NCI-H2107 treated with DMSO at 0.1 percent for 48 hours (cell line): ENCODE measurements around the gene XDH.

Source experiments
- DNase-seq: peaks from one replicate; lab custom pipeline; 2025; ENCODE audit not compliant: unreplicated experiment; lab: John Stamatoyannopoulos, UW

Gene XDH

GRCh38 chr2:31366733-31367132, 47.8 kb downstream of the XDH start:
- DNase-seq: no peak

GRCh38 chr2:31365834-31366505, 48.6 kb downstream of the XDH start:
- no peak for DNase-seq

GRCh38 chr2:31365348-31365747, 49.2 kb downstream of the XDH start:
- no peak for DNase-seq

GRCh38 chr2:31363956-31364750, 50.4 kb downstream of the XDH start:
- no peak for DNase-seq

- no peak for DNase-seq
Measured at GRCh38 chr2:31362581-31362980, 52.0 kb downstream of the XDH start.

GRCh38 chr2:31359229-31359628, 55.3 kb downstream of the XDH start:
- DNase-seq: no peak

GRCh38 chr2:31354837-31355236, 59.7 kb downstream of the XDH start:
- DNase-seq: no peak

- DNase-seq: no peak
Measured at GRCh38 chr2:31353179-31353578, 61.4 kb downstream of the XDH start.

GRCh38 chr2:31349684-31350083, 64.9 kb downstream of the XDH start:
- no peak for DNase-seq

GRCh38 chr2:31349160-31349559, 65.4 kb downstream of the XDH start:
- DNase-seq: no peak

GRCh38 chr2:31348618-31349017, 65.9 kb downstream of the XDH start:
- DNase-seq: no peak

- no peak for DNase-seq
Measured at GRCh38 chr2:31347750-31348149, 66.8 kb downstream of the XDH start.

GRCh38 chr2:31347319-31347718, 67.2 kb downstream of the XDH start:
- no peak for DNase-seq

GRCh38 chr2:31344447-31344846, 70.1 kb downstream of the XDH start:
- DNase-seq: no peak

GRCh38 chr2:31341351-31341750, 73.2 kb downstream of the XDH start:
- DNase-seq: no peak

GRCh38 chr2:31339696-31340095, 74.8 kb downstream of the XDH start:
- DNase-seq: no peak

GRCh38 chr2:31337860-31338259, 76.7 kb downstream of the XDH start:
- DNase-seq: no peak

- DNase-seq: no peak
Measured at GRCh38 chr2:31337197-31337596, 77.3 kb downstream of the XDH start.

GRCh38 chr2:31335921-31336585, 78.5 kb downstream of the XDH start:
- DNase-seq: no peak

- no peak for DNase-seq
Measured at GRCh38 chr2:31334311-31335026, 80.1 kb downstream of the XDH start.

GRCh38 chr2:31333527-31334183, 80.9 kb downstream of the XDH start:
- DNase-seq: no peak
